HEK293 (cell line): ENCODE results near the gene KCNQ1.

Experiments
- CTCF ChIA-PET: fragments of 350-600 bp; formaldehyde crosslinking; extraction: SDS; loops from one replicate; lab custom pipeline; 2021; ENCODE audit warnings: antibody characterized with exemption; lab: Yijun Ruan, JAX
- POLR2A ChIA-PET: fragments of 300-600 bp; formaldehyde crosslinking; extraction: SDS; loops from one replicate; lab custom pipeline; 2020; ENCODE audit warnings: antibody characterized with exemption, inconsistent platforms; lab: Yijun Ruan, JAX
- H3K27ac ChIP-seq: fragments of 200-500 bp; sonication (Bioruptor generic); 2 replicates; pipeline ENCODE4 v1.5.1; 2014; ENCODE audit warnings: low read depth, low read length, control low read depth, inconsistent platforms; ENCODE audit errors: extremely low read depth
- H3K36me3 ChIP-seq, 2 experiments: fragments of 200-500 bp in 1 of 2; sonication (Bioruptor generic) in 1 of 2; 1 replicate in 1 of 2; 2 replicates in 1 of 2; pipeline ENCODE4 v1.5.1; 2014 to 2017; ENCODE audit warnings: inconsistent platforms in 2 of 2, low read length in 2 of 2; ENCODE audit not compliant: control insufficient read depth in 2 of 2, insufficient read depth in 1 of 2
- H3K4me1 ChIP-seq: fragments of 200-500 bp; sonication (Bioruptor generic); 2 replicates; pipeline ENCODE4 v1.5.1; 2014; ENCODE audit warnings: mild to moderate bottlenecking, low read length, inconsistent platforms; ENCODE audit not compliant: control insufficient read depth, insufficient read depth
- H3K4me3 ChIP-seq: 2 replicates; pipeline ENCODE4 v1.5.1; 2011; ENCODE audit warnings: low read depth, mild to moderate bottlenecking, control low read depth, low read length, moderate library complexity
- H3K9me3 ChIP-seq: fragments of 200-500 bp; sonication (Bioruptor generic); 2 replicates; pipeline ENCODE4 v1.5.1; 2014; ENCODE audit warnings: low read depth, low read length, inconsistent platforms; ENCODE audit not compliant: control insufficient read depth, insufficient read depth
- BCL11B ChIP-seq: fragments of 450-650 bp; formaldehyde crosslinking; IDR thresholded peaks from 2 replicates; pipeline ENCODE4 v1.5.1; 2016; ENCODE audit warnings: low read depth, missing biosample characterization, missing genetic modification characterization
- HOXD13 ChIP-seq: sonication (generic); formaldehyde crosslinking; IDR thresholded peaks from 2 replicates; pipeline ENCODE4 v1.8.0; 2022; ENCODE audit warnings: missing genetic modification reagents, borderline replicate concordance
- MZF1 ChIP-seq: fragments of 450-650 bp; formaldehyde crosslinking; IDR thresholded peaks from 2 replicates; pipeline ENCODE4 v1.5.1; 2017; ENCODE audit warnings: missing biosample characterization, missing genetic modification characterization, borderline replicate concordance
- PRDM10 ChIP-seq: fragments of 450-650 bp; formaldehyde crosslinking; IDR thresholded peaks from 2 replicates; pipeline ENCODE4 v1.5.1; 2016; ENCODE audit warnings: missing biosample characterization, missing genetic modification characterization
- RBAK ChIP-seq: fragments of 450-650 bp; formaldehyde crosslinking; IDR thresholded peaks from 2 replicates; pipeline ENCODE4 v1.5.1; 2016; ENCODE audit warnings: missing biosample characterization, missing genetic modification characterization
- SCRT1 ChIP-seq: fragments of 450-650 bp; formaldehyde crosslinking; IDR thresholded peaks from 2 replicates; pipeline ENCODE4 v1.5.1; 2016; ENCODE audit warnings: missing biosample characterization, missing genetic modification characterization, borderline replicate concordance
- YY1 ChIP-seq: fragments of 450-650 bp; formaldehyde crosslinking; IDR thresholded peaks from 2 replicates; pipeline ENCODE4 v1.5.1; 2018; ENCODE audit warnings: missing biosample characterization, missing genetic modification characterization
- YY2 ChIP-seq: fragments of 450-650 bp; formaldehyde crosslinking; IDR thresholded peaks from 2 replicates; pipeline ENCODE4 v1.5.1; 2016; ENCODE audit warnings: missing biosample characterization, missing genetic modification characterization
- ZNF10 ChIP-seq: fragments of 450-650 bp; formaldehyde crosslinking; IDR thresholded peaks from 2 replicates; pipeline ENCODE4 v1.5.1; 2017; ENCODE audit warnings: missing biosample characterization, missing genetic modification characterization
- ZNF121 ChIP-seq: fragments of 450-650 bp; formaldehyde crosslinking; IDR thresholded peaks from 2 replicates; pipeline ENCODE4 v1.5.1; 2016; ENCODE audit warnings: missing biosample characterization, missing genetic modification characterization
- ZNF133 ChIP-seq: fragments of 450-650 bp; formaldehyde crosslinking; IDR thresholded peaks from 2 replicates; pipeline ENCODE4 v1.5.1; 2016; ENCODE audit warnings: missing biosample characterization, missing genetic modification characterization
- ZNF174 ChIP-seq: fragments of 450-650 bp; formaldehyde crosslinking; IDR thresholded peaks from 2 replicates; pipeline ENCODE4 v1.5.0; 2017; ENCODE audit warnings: missing biosample characterization, mild to moderate bottlenecking, missing genetic modification characterization
- ZNF19 ChIP-seq: fragments of 450-650 bp; formaldehyde crosslinking; IDR thresholded peaks from 2 replicates; pipeline ENCODE4; 2016; ENCODE audit warnings: missing biosample characterization, missing genetic modification characterization, low read depth
- ZNF302 ChIP-seq: fragments of 450-650 bp; formaldehyde crosslinking; IDR thresholded peaks from 2 replicates; pipeline ENCODE4 v1.5.1; 2016; ENCODE audit warnings: missing biosample characterization, missing genetic modification characterization, low read depth
- ZNF48 ChIP-seq: fragments of 450-650 bp; formaldehyde crosslinking; IDR thresholded peaks from 2 replicates; pipeline ENCODE4 v1.5.1; 2016; ENCODE audit warnings: missing biosample characterization, missing genetic modification characterization
- ZNF514 ChIP-seq: fragments of 450-650 bp; formaldehyde crosslinking; IDR thresholded peaks from 2 replicates; pipeline ENCODE4 v1.5.1; 2016; ENCODE audit warnings: missing biosample characterization, missing genetic modification characterization
- ZNF518A ChIP-seq: fragments of 450-650 bp; formaldehyde crosslinking; conservative IDR thresholded peaks from 2 replicates; pipeline ENCODE4 v1.5.1; 2016; ENCODE audit warnings: low read depth, missing biosample characterization, missing genetic modification characterization
- ZNF548 ChIP-seq: fragments of 450-650 bp; formaldehyde crosslinking; IDR thresholded peaks from 2 replicates; pipeline ENCODE4 v1.5.1; 2016; ENCODE audit warnings: missing biosample characterization, missing genetic modification characterization
- ZNF610 ChIP-seq: fragments of 450-650 bp; formaldehyde crosslinking; IDR thresholded peaks from 2 replicates; pipeline ENCODE4 v1.5.1; 2016; ENCODE audit warnings: missing biosample characterization, missing genetic modification characterization, borderline replicate concordance
- ZNF654 ChIP-seq: fragments of 450-650 bp; formaldehyde crosslinking; IDR thresholded peaks from 2 replicates; pipeline ENCODE4 v1.5.1; 2016; ENCODE audit warnings: low read depth, missing biosample characterization, missing genetic modification characterization
- ZNF76 ChIP-seq: fragments of 450-650 bp; formaldehyde crosslinking; IDR thresholded peaks from 2 replicates; pipeline ENCODE4; 2016; ENCODE audit warnings: low read depth, missing biosample characterization, missing genetic modification characterization, borderline replicate concordance
- ZNF776 ChIP-seq: fragments of 450-650 bp; formaldehyde crosslinking; IDR thresholded peaks from 2 replicates; pipeline ENCODE4 v1.5.0; 2017; ENCODE audit warnings: missing biosample characterization, missing genetic modification characterization, borderline replicate concordance
- ZNF791 ChIP-seq: fragments of 450-650 bp; formaldehyde crosslinking; IDR thresholded peaks from 2 replicates; pipeline ENCODE4 v1.5.1; 2016; ENCODE audit warnings: missing biosample characterization, missing genetic modification characterization
- ZNF837 ChIP-seq: fragments of 450-650 bp; formaldehyde crosslinking; IDR thresholded peaks from 2 replicates; pipeline ENCODE4 v1.5.1; 2016; ENCODE audit warnings: missing biosample characterization, missing genetic modification characterization
- ZSCAN30 ChIP-seq: fragments of 450-650 bp; IDR thresholded peaks from 2 replicates; pipeline ENCODE4 v1.5.1; 2018; ENCODE audit warnings: missing biosample characterization, mild to moderate bottlenecking, missing genetic modification characterization, moderate library complexity

Gene KCNQ1

GRCh38 chr11:2519517-2519861 is 74.7 kb downstream of the KCNQ1 start:
- ChIA-PET POLR2A (interaction anchor here (0.5 kb wide), 1 partner anchor 369 kb away, joined by 3 read pairs; no protein-coding TSS in a partner anchor), CTCF (interaction anchor here (1.2 to 2.2 kb wide), 2 partner anchors 13 to 214 kb away, joined by 4 to 9 read pairs; no protein-coding TSS in a partner anchor)
- H3K27ac ChIP-seq, result no peak overlapping the region
- no peak for TF ChIP-seq ZNF48 (tag by site-specific recombination)
- peak; percentile 63 for TF ChIP-seq PRDM10
- no peak for TF ChIP-seq YY1
- no peak for TF ChIP-seq BCL11B (tag by site-specific recombination)
- no peak for TF ChIP-seq ZNF654 (tag by site-specific recombination)
- no peak for TF ChIP-seq SCRT1 (tag by site-specific recombination)
- TF ChIP-seq ZNF10 (tag by site-specific recombination), result no peak
- TF ChIP-seq ZNF76 (tag by site-specific recombination), result no peak
- H3K36me3 ChIP-seq, result no peaks in the 10 kb centered on the region
- no peak overlapping the region for H3K4me3 ChIP-seq
- no peaks in the 10 kb centered on the region for H3K9me3 ChIP-seq
- H3K4me1 ChIP-seq, result no peaks in the 10 kb centered on the region

- Histone ChIP-seq H3K36me3 (no peaks in the 10 kb centered on the region), H3K27ac (no peak overlapping the region), H3K9me3 (no peaks in the 10 kb centered on the region), H3K4me3 (no peak overlapping the region), H3K4me1 (no peaks in the 10 kb centered on the region)
- ChIA-PET POLR2A (interaction anchor here (0.5 kb wide), 1 partner anchor 369 kb away, joined by 3 read pairs; no protein-coding TSS in a partner anchor), CTCF (interaction anchor here (0.7 to 2.2 kb wide), 2 partner anchors 12 to 14 kb away, joined by 3 to 9 read pairs; no protein-coding TSS in a partner anchor)
- no peak for TF ChIP-seq ZNF791 (tag by site-specific recombination)
- no peak for TF ChIP-seq YY2 (tag by site-specific recombination)
- no peak for TF ChIP-seq ZNF174 (tag by site-specific recombination)
- no peak for TF ChIP-seq ZNF548 (tag by site-specific recombination)
- no peak for TF ChIP-seq ZNF518A (tag by site-specific recombination)
- TF ChIP-seq ZNF19 (tag by site-specific recombination), result no peak
- no peak for TF ChIP-seq ZNF121 (tag by site-specific recombination)
- no peak for TF ChIP-seq ZNF610 (tag by site-specific recombination)
- TF ChIP-seq ZNF776, result no peak
- TF ChIP-seq ZSCAN30 (tag by site-specific recombination), result no peak
- no peak for TF ChIP-seq ZNF133
- no peak for TF ChIP-seq ZNF76 (tag by site-specific recombination)
- TF ChIP-seq MZF1 (tag by site-specific recombination), result no peak
- TF ChIP-seq ZNF837, result no peak
- no peak for TF ChIP-seq ZNF514 (tag by site-specific recombination)
- TF ChIP-seq RBAK (tag by site-specific recombination), result no peak
- no peak for TF ChIP-seq HOXD13 (CRISPR knock-in tag)
- TF ChIP-seq ZNF302 (tag by site-specific recombination), result no peak
Observed at GRCh38 chr11:2519862-2520735, 75.3 kb downstream of the KCNQ1 start.
